GM12873 (cell line): ENCODE measurements around the gene ASTE1.

Experiments used
- TF ChIP-seq, protein P1 (sequence below): IDR thresholded peaks from 2 replicates; pipeline ENCODE4 v1.5.1; 2012; ENCODE audit warnings: low read depth, mild to moderate bottlenecking, moderate library complexity, low read length, control low read depth; ENCODE audit not compliant: insufficient read depth; ENCODE audit errors: missing control alignments

ASTE1 gene

DNA sequence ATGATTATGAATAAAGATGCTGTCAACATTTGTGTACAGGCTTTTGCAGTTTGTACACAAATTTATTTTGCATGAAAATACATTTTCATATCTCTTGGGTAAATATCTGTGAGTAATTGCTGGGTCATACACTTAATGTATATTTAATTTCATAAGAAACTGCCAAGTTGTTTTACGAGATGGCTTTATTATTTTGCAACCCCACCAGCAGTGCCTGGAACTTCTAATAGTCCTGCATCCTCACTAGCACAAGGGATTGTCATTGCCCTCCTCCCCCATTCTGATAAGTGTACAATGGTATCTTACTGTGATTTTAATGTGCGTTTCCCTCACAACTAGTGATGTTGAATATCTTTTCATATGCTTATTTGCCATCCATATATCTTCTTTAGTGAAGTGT is 45.2 kb downstream of the ASTE1 start:
- TF ChIP-seq, protein P1, sequence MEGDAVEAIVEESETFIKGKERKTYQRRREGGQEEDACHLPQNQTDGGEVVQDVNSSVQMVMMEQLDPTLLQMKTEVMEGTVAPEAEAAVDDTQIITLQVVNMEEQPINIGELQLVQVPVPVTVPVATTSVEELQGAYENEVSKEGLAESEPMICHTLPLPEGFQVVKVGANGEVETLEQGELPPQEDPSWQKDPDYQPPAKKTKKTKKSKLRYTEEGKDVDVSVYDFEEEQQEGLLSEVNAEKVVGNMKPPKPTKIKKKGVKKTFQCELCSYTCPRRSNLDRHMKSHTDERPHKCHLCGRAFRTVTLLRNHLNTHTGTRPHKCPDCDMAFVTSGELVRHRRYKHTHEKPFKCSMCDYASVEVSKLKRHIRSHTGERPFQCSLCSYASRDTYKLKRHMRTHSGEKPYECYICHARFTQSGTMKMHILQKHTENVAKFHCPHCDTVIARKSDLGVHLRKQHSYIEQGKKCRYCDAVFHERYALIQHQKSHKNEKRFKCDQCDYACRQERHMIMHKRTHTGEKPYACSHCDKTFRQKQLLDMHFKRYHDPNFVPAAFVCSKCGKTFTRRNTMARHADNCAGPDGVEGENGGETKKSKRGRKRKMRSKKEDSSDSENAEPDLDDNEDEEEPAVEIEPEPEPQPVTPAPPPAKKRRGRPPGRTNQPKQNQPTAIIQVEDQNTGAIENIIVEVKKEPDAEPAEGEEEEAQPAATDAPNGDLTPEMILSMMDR: no peak

DNA sequence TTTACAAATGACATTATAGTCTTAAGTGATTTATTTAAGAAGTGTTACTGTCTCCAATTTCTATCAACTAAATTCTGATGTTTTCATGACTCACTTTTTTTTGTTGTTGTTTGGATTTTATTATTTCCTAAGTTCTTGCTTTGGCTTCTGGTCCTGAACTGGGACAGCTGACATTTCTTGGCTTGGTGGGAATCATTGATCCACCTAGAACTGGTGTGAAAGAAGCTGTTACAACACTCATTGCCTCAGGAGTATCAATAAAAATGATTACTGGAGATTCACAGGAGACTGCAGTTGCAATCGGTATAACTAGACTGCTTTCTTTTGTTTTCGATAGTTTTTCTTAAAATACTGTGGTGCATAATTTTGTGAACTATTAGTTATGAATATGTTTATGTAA is 47.5 kb downstream of the ASTE1 start:
- TF ChIP-seq, protein P1: no peak

DNA sequence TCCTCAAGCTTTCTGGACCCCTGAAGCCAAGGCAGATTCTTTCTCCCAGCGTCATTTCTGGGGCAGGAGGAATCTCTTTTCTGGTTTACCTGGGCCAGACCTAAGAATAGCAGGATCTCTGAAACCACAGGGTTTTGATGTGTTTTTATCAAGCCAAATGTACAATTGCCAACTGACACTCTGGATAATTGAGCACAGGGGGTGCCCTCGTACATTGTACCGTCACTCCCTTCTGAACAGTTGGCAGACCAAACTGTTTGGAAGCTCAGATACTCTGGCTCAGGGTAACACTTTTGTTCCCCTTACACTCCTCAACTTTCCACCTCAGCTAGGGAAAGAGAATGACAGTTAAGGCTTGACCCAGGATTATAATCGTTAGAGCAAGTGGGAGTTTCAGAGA is 49.9 kb downstream of the ASTE1 start:
- TF ChIP-seq, protein P1: no peak

DNA sequence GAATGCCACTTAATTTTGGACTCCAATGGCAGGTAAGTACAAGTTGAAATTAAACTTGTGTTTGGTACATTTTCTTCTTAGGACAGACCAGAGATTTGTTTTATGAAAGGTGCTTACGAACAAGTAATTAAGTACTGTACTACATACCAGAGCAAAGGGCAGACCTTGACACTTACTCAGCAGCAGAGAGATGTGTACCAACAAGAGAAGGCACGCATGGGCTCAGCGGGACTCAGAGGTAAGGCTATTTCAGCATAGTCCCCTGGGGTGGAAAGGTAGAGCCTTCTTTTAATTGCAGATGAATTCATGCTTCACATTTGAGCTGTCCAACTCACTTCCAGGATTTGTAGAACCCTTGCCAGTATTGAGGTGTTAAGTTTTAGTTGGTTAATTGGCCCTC is 51.4 kb downstream of the ASTE1 start:
- TF ChIP-seq, protein P1: no peak

DNA sequence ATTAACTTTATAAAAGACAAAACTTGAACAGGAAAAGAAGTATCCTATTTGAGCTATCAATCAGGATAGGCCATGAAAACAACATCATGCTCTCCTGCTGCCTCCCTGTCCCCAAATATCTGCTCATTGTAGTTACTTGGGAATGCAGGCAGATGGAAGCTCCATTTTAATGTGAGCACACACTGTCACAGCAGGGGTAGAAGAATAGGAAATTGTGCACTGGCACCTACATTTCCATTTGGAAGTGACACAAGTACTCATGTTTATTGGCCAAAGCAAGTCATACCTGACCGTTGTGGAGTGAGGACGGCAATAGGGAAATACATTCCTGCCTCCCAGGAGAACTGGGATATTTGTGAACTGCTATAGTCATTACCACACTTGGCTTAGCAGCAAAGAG is 52.4 kb downstream of the ASTE1 start:
- TF ChIP-seq, protein P1: no peak

DNA sequence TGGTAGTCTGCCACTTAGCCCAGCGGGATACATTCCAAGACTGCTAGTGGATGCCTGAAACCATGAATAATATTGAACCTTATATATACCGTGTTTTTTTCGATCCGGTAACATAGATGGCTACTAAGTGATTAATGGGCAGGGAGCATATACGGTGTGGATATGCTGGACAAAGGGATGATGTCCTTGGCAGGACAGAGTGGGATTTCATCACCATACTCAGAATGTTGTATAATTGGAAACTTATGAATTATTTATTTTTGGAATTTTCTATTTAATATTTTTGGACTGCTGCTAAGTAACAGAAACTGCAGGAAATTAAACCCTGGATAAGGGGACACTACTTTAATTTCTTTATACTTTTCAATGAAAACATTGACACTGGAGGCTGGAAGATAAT is 53.2 kb downstream of the ASTE1 start:
- TF ChIP-seq, protein P1: no peak

DNA sequence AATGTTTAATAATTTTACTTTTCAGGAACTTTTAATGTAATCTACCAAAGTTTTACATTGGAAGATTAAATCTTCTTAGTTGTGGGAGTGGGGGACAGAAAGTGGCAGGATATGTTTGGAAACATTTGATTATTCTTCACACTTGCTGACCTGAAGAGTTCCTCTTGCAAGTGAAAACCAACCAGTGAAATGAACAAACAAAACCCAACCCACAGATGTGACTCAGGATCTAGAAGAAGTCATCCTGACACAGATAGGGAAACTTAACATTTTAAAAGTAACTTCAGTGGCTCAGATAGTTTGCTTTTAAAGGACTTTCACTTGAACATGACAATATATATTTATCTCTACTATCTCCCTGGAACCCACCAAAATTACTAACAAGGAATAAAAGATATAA is 55.4 kb downstream of the ASTE1 start:
- TF ChIP-seq, protein P1: no peak
